ENCODE data around the gene A1CF.

A1CF gene

DNA sequence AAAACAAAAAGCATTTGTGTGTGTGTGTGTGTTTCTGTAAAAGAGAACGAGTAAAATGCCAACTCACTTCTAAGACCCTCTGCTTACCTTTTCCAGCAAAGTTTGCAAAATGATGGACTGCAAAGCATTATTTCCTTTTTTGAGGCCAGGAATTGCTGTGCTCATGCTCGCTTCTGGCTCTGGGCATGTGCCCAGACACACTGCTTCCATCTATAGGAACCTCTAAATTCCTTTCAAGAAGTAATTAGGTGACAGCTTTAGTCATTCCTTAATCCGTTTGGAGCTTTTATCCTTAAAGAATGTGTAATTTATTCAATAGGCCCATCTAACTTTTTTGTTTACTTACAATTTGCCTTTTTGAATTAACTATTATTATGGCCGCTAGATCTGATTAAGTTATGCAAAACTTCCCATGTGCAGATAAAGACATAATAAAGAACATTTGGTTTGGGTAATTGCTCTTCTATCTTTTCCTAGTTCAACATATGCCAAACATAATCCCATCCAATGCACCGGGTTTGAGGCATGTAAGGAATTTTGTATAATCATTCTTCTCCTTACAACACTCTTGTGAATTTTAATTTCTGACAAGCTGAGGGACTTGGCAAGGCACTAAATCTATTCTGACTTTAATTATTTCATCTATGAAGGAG is 34.7 kb downstream of the A1CF start:
- TF ChIP-seq, protein P1, sequence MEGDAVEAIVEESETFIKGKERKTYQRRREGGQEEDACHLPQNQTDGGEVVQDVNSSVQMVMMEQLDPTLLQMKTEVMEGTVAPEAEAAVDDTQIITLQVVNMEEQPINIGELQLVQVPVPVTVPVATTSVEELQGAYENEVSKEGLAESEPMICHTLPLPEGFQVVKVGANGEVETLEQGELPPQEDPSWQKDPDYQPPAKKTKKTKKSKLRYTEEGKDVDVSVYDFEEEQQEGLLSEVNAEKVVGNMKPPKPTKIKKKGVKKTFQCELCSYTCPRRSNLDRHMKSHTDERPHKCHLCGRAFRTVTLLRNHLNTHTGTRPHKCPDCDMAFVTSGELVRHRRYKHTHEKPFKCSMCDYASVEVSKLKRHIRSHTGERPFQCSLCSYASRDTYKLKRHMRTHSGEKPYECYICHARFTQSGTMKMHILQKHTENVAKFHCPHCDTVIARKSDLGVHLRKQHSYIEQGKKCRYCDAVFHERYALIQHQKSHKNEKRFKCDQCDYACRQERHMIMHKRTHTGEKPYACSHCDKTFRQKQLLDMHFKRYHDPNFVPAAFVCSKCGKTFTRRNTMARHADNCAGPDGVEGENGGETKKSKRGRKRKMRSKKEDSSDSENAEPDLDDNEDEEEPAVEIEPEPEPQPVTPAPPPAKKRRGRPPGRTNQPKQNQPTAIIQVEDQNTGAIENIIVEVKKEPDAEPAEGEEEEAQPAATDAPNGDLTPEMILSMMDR (IDR thresholded peaks at IDR 0.05; ENCODE audit: low read depth, low read length, missing control alignments), result no peak
- DNase-seq (ENCODE audit: low read depth), result no peak
- H3K4me3 ChIP-seq (ENCODE audit: low read depth, low read length), result no peak overlapping the region

DNA sequence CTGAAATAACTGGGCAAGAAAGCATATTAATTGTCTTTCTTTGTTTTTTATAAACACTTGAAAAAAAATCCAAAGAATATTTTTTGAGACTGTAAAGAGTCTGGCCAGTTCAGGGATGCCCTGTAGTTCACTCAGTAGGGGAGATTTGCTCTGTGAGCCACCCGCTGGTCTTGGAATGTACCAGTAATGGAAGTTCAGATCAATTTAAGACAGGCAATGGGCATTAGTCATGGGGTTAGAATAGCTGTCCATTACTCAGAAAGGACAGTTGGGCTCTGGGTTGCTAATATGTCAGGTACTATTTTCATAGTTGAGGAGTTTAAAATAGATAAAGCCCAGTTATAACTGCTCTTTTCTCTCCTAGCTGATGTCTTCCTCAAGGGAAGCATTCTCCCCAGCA is 38.7 kb downstream of the A1CF start:
- TF ChIP-seq, protein P1 (IDR thresholded peaks at IDR 0.05; ENCODE audit: low read depth, low read length, missing control alignments), result no peak
- no peak overlapping the region for H3K4me3 ChIP-seq (ENCODE audit: low read depth, low read length)
- DNase-seq (ENCODE audit: low read depth), result no peak

DNA sequence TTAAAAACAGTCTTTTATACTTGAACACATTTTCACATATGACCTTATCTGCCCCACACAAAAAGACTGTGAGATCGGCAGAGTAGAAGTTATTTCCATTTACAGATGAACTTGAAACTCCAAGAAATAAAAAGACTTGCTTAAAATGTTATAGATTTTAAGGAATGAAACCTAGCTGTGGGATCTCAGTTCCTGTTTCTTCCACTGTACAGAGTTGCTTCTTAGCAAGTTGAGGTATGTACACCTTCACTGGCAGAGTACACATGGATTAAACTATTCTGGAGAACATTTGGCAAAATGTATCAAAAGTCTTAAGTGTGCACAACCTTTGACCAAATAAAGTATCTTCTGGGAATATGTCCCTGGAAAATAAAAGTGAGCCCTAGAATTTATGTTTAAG is 48.3 kb downstream of the A1CF start:
- TF ChIP-seq, protein P1 (IDR thresholded peaks at IDR 0.05; ENCODE audit: low read depth, low read length, missing control alignments), result no peak
- no peak for DNase-seq (ENCODE audit: low read depth)
- H3K4me3 ChIP-seq (ENCODE audit: low read depth, low read length), result no peak overlapping the region

DNA sequence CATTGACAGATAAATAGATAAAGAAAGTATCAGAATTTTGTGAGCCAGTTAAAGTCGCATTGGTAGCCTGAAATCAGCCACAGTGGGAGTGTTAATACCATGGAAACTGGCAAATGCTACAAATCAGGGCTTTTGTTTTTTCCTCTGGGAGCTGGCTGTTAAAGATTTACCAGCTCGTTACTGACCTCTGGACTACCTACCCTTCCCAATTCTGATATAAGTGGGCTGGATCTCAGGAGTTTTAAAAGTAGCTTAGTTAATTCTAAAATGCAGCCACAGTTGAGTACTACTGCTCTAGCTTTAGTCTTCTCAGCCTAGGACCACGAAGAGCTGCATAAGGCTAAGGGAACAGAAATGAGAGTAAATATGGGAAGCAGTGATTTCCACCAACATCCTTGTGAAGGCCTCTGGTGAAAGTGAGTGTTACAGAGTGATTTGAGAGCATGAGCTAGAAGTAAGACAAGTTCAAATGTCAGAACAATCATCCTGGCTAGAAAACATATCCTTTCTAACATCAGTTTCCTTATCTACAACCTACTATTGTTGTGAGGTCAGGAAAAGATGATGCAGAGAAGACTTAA is 53.2 kb downstream of the A1CF start:
- no peak for DNase-seq (ENCODE audit: low read depth)
- TF ChIP-seq, protein P1 (IDR thresholded peaks at IDR 0.05; ENCODE audit: low read depth, low read length, missing control alignments), result no peak
- no peak overlapping the region for H3K4me3 ChIP-seq (ENCODE audit: low read depth, low read length)

DNA sequence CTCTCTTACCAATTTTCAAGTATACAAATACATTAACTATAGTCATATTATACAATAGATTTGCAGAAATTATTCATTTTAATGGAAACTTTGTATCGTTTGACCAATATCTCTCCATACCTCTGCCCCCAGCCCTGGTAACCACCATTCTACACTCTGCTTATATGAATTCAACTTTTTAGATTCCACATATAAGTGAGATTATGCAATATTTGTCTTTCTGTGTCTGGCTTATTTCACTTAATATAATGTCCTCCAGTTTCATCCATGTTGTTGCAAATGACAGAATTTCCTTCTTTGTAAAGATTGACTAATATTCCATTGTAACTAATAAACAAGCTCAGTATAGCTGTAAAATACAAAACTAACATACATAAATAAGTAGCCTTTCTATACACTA is 55.4 kb downstream of the A1CF start:
- no peak overlapping the region for H3K4me3 ChIP-seq (ENCODE audit: low read depth, low read length)
- TF ChIP-seq, protein P1 (IDR thresholded peaks at IDR 0.05; ENCODE audit: low read depth, low read length, missing control alignments), result no peak
- no peak for DNase-seq (ENCODE audit: low read depth)

DNA sequence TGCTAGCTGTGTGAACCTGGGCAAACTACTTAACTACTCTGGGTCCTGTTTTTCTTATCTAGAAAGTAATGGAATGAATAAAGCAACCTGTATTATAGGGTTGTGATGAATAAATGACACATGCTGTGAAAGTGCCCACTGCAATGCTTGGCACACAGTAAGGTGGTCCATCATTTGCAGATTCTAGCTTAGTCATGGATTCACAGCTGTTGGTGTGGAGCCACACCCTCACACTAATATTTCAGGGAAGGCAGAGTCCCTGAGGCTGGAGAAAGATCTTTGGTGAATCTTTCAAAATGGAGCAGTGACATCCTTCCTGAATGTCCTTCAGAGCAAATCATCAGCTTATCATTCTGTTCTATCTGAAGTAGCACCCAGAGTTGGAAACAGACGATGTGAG is 60.6 kb downstream of the A1CF start:
- TF ChIP-seq, protein P1 (IDR thresholded peaks at IDR 0.05; ENCODE audit: low read depth, low read length, missing control alignments), result no peak
- no peak for DNase-seq (ENCODE audit: low read depth)
- H3K4me3 ChIP-seq (ENCODE audit: low read depth, low read length), result no peak overlapping the region

DNA sequence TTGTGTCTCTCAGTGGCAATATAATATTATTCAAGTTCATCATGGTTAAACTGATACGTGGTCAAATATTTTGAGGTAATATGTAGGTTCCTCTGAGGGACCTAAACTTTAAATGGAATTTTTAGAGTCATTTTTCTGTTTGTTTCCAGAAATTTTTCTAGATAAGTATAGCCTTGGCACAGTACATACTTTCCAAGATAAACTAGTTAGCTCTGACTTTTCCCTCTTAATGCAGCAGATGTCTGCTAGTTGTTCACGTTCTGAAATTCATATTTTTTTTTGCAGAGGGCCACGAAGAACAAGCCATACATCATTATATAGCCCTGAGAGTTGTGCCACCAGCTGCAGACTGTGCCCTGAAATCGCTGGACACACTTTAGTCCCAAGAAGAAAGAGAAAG is 61.6 kb downstream of the A1CF start:
- DNase-seq (ENCODE audit: low read depth), result no peak
- H3K4me3 ChIP-seq (ENCODE audit: low read depth, low read length), result no peak overlapping the region
- TF ChIP-seq, protein P1 (IDR thresholded peaks at IDR 0.05; ENCODE audit: low read depth, low read length, missing control alignments), result no peak
